Endothelial cell of umbilical vein (primary cell): Measurements from ENCODE around the gene RXFP4. TPM values are rescaled to one million over a fixed set of nuclear protein-coding genes. Genes with fewer than 3 reads are reported as not detected.

Source experiments
- BruUV-seq: library from RNA; stranded (reverse); fragments of 400-500 nt; replicated peaks from 2 replicates; lab custom pipeline; 2021; lab: Mats Ljungman, UMichigan
- CTCF ChIA-PET: fragments of 300-600, 350-600 bp; sonication (Branson Sonifier 250); formaldehyde crosslinking; loops from one replicate; lab custom pipeline; 2021; ENCODE audit warnings: antibody characterized with exemption, inconsistent platforms; lab: Charles Lee
- POLR2A ChIA-PET: fragments of 300-600, 350-600 bp; sonication (Branson Sonifier 250); formaldehyde crosslinking; loops from one replicate; lab custom pipeline; 2021; ENCODE audit warnings: antibody characterized with exemption, inconsistent platforms; lab: Charles Lee
- DNase-seq: peaks from one replicate; pipeline ENCODE4 v3.0.0-alpha.2; 2011; ENCODE audit warnings: low read depth, low spot score
- FAIRE-seq: peaks from 2 replicates; lab custom pipeline; 2011; peaks lifted over from hg19 to GRCh38; lab: Jason Lieb, UNC
- H2AFZ ChIP-seq: 2 replicates; pipeline ENCODE4 v1.6.0; 2012; ENCODE audit warnings: low read depth, low read length, control low read depth, inconsistent platforms
- H3K27ac ChIP-seq: 2 replicates; pipeline ENCODE4 v1.5.1; 2011; ENCODE audit warnings: low read depth, mild to moderate bottlenecking, control low read depth, low read length, moderate library complexity; ENCODE audit not compliant: insufficient read depth
- H3K27me3 ChIP-seq, 2 experiments: 2 replicates each; pipeline versions ENCODE4 v1.6.0 to v1.6.1; 2011; ENCODE audit warnings: low read length in 2 of 2, mixed read lengths in 1 of 2; ENCODE audit not compliant: control insufficient read depth in 2 of 2, insufficient read depth in 2 of 2
- H3K36me3 ChIP-seq, 2 experiments: 2 replicates in 1 of 2; 3 replicates in 1 of 2; pipeline ENCODE4 v1.5.1; 2011; ENCODE audit warnings: low read length in 2 of 2, mild to moderate bottlenecking in 1 of 2, moderate library complexity in 1 of 2; ENCODE audit not compliant: control insufficient read depth in 2 of 2, insufficient read depth in 2 of 2; ENCODE audit errors: extremely low read depth in 1 of 2
- H3K4me1 ChIP-seq: 3 replicates; pipeline ENCODE4 v1.5.1; 2011; ENCODE audit warnings: mild to moderate bottlenecking, low read length; ENCODE audit not compliant: control insufficient read depth, insufficient read depth; ENCODE audit errors: extremely low read depth
- H3K4me2 ChIP-seq: 2 replicates; pipeline ENCODE4 v1.6.1; 2011; ENCODE audit warnings: low read length, control low read depth, mixed read lengths; ENCODE audit not compliant: insufficient read depth
- H3K4me3 ChIP-seq, 3 experiments: fragments of 200-600 bp in 1 of 3; sonication (generic), shearing (Covaris generic) in 1 of 3; replicated peaks in 1 of 3; 2 replicates each; pipeline ENCODE4 v1.5.1; 2011 to 2016; ENCODE audit warnings: control low read depth in 3 of 3, low read length in 3 of 3, mild to moderate bottlenecking in 2 of 3, inconsistent platforms in 1 of 3, low read depth in 1 of 3, moderate library complexity in 1 of 3; ENCODE audit not compliant: insufficient read depth in 1 of 3
- H3K79me2 ChIP-seq: 2 replicates; pipeline ENCODE4 v1.6.0; 2012; ENCODE audit warnings: low read length, inconsistent platforms; ENCODE audit not compliant: control insufficient read depth, insufficient read depth
- H3K9ac ChIP-seq: replicated peaks from 2 replicates; pipeline ENCODE3; 2011; ENCODE audit warnings: low read length, control low read depth; ENCODE audit not compliant: insufficient read depth; ENCODE audit errors: extremely low read depth
- H3K9me1 ChIP-seq: replicated peaks from 3 replicates; pipeline ENCODE4 v1.6.0; 2011; ENCODE audit warnings: mild to moderate bottlenecking, low read length; ENCODE audit not compliant: control insufficient read depth, insufficient read depth; ENCODE audit errors: extremely low read depth
- H3K9me3 ChIP-seq: replicated peaks from 2 replicates; pipeline ENCODE4 v1.5.1; 2012; ENCODE audit warnings: low read length, inconsistent platforms; ENCODE audit not compliant: control insufficient read depth, insufficient read depth
- H4K20me1 ChIP-seq: replicated peaks from 2 replicates; pipeline ENCODE3; 2011; ENCODE audit warnings: mild to moderate bottlenecking, low read length; ENCODE audit not compliant: control insufficient read depth, insufficient read depth; ENCODE audit errors: extremely low read depth
- EZH2 ChIP-seq: IDR thresholded peaks from 2 replicates; pipeline ENCODE4 v1.6.1; 2012; ENCODE audit warnings: borderline replicate concordance, low read depth, mild to moderate bottlenecking, moderate library complexity, low read length, inconsistent platforms; ENCODE audit not compliant: severe bottlenecking
- FOS ChIP-seq: IDR thresholded peaks from 2 replicates; pipeline ENCODE4 v1.6.1; 2011; ENCODE audit warnings: mild to moderate bottlenecking, low read length, moderate library complexity, borderline replicate concordance; ENCODE audit not compliant: insufficient read depth
- JUN ChIP-seq: IDR thresholded peaks from 2 replicates; pipeline ENCODE4 v1.6.1; 2011; ENCODE audit warnings: borderline replicate concordance, low read depth; ENCODE audit not compliant: insufficient read length, insufficient read depth
- POLR2AphosphoS5 ChIP-seq: IDR thresholded peaks from 2 replicates; pipeline ENCODE4 v1.6.1; 2012; ENCODE audit warnings: low read depth, mild to moderate bottlenecking, control low read depth, low read length, moderate library complexity; ENCODE audit not compliant: insufficient read depth
- dilution Hi-C: fragments of 300-500 bp; cut with MboI; formaldehyde crosslinking; loops from one replicate; pipeline ENCODE4 v1.15.0; 2019; ENCODE audit warnings: low sequenced_read_pairs; ENCODE audit not compliant: extremely low pct_ligation_motif_present
- intact Hi-C: fragments of 100-400 bp; cut with micrococcal nuclease; formaldehyde crosslinking; loops from one replicate; pipeline ENCODE4 v1.10.0; 2022
- polyA plus RNA-seq, 4 experiments: library from polyadenylated mRNA; depleted of rRNA in 3 of 4; stranded (reverse) in 3 of 4; unstranded in 1 of 4; fragments of >200 nt; gene quantifications; 2 replicates each; pipeline versions ENCODE4 v1.2.1 to v1.2.3, GENCODE V29; 2011 to 2012; ENCODE audit warnings: missing spikeins in 1 of 4
- total RNA-seq: library from RNA; stranded (reverse); gene quantifications from 2 replicates; pipeline ENCODE4 v1.2.3, GENCODE V29; 2021
- TF ChIP-seq, protein P1 (sequence below), 2 donors: IDR thresholded peaks; 1 replicate in 1 of 2; 2 replicates in 1 of 2; pipeline ENCODE4 v1.5.1; 2011; ENCODE audit warnings: low read length in 2 of 2, mild to moderate bottlenecking in 2 of 2, moderate library complexity in 2 of 2, control low read depth in 1 of 2, inconsistent platforms in 1 of 2, low read depth in 1 of 2; ENCODE audit not compliant: insufficient read depth in 1 of 2; ENCODE audit errors: extremely low read depth in 1 of 2

Gene RXFP4
- total and polyA plus RNA-seq, 2 donors (not counting 3 experiments of a cell fraction or from before 2014, with no cell fraction given): not detected

DNA sequence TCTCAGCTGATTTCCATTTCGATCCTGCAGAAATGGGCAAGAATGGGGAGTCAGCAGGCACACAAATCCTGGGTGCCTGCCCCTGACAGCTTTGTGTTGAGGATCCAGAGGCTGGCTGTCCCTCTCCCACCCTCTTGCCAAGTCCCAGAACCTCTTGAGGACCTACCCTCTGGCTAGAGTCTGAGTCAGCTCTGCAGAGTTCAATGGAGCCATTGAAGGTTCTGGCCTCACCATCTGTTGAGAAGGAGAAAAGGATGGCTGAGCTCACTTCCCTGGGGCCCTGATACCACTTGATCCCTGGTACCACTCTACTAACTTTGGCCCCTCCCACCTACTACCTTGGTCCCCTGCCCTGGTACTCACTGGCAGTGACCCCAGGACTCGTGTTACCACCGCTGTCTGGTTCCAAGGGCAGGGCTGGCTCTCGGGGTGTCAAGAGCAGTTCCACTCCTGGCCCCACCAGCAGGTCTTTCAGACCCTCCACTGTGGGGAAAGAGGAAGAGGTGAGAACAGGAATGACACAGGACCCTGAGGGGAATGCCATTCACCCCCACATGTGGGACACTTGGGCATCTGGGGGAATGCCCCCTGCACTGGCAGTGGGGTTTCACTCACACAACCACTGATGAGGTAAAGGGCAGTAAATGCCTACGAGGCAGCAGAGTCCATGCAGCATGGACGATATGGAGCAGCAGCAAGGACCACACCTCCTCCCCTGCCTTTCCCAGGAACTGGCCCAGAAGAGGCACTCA is 10.5 kb downstream of the RXFP4 start:
- no peak overlapping the region for H3K4me3 ChIP-seq
- BruUV-seq: no TSS peak
- no peak for FAIRE-seq
- intact Hi-C loops (no loop called here), dilution Hi-C loops (no loop called here)
- H3K9me1 ChIP-seq: no peaks in the 10 kb centered on the region
- H4K20me1 ChIP-seq: no peaks in the 10 kb centered on the region
- no peaks in the 10 kb centered on the region for H3K4me1 ChIP-seq
- no peaks in the 10 kb centered on the region for H3K27me3 ChIP-seq
- no peak for TF ChIP-seq POLR2AphosphoS5
- TF ChIP-seq, protein P1, sequence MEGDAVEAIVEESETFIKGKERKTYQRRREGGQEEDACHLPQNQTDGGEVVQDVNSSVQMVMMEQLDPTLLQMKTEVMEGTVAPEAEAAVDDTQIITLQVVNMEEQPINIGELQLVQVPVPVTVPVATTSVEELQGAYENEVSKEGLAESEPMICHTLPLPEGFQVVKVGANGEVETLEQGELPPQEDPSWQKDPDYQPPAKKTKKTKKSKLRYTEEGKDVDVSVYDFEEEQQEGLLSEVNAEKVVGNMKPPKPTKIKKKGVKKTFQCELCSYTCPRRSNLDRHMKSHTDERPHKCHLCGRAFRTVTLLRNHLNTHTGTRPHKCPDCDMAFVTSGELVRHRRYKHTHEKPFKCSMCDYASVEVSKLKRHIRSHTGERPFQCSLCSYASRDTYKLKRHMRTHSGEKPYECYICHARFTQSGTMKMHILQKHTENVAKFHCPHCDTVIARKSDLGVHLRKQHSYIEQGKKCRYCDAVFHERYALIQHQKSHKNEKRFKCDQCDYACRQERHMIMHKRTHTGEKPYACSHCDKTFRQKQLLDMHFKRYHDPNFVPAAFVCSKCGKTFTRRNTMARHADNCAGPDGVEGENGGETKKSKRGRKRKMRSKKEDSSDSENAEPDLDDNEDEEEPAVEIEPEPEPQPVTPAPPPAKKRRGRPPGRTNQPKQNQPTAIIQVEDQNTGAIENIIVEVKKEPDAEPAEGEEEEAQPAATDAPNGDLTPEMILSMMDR (IDR thresholded peaks at IDR 0.05; ENCODE audit: extremely low read depth in 1 of 2, insufficient read depth in 1 of 2, low read depth in 1 of 2, low read length in 2 of 2): no peak
- H2AFZ ChIP-seq: no peak overlapping the region
- no peak overlapping the region for H3K27ac ChIP-seq
- H3K9ac ChIP-seq: no peak overlapping the region
- H3K36me3 ChIP-seq: peaks cover 46 to 55% of the 10 kb centered on the region in 2 experiments
- ChIA-PET POLR2A (no interaction called here), CTCF (interaction anchor here (1.7 to 5.8 kb wide), 3 partner anchors 13 to 37 kb away, joined by 4 to 27 read pairs (median 6); no protein-coding TSS in a partner anchor)
- H3K9me3 ChIP-seq: no peaks in the 10 kb centered on the region
- H3K79me2 ChIP-seq: no peaks in the 10 kb centered on the region
- no peak overlapping the region for H3K4me2 ChIP-seq
- no peak for DNase-seq

DNA sequence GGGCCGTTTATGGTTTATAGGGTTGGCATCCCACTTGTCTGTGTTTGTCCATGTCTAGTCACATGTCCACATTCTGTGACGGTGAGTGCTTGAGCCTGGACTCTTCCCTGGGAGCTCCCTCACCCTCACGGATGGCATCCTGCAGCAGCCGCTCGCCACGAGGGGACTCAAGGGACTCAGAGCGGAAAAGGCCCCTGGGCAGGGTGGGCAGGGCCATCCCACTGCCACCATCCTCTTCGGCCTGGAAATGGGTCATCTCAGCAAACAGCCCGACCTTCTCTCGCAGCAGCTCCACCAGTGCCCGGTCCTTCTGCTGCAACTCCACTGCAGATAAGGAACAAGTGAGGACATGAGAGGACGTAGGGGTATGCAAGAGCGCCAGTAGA is 11.1 kb downstream of the RXFP4 start:
- ChIA-PET POLR2A (no interaction called here), CTCF (interaction anchor here (1.7 to 5.8 kb wide), 2 partner anchors 24 to 37 kb away, joined by 4 to 27 read pairs; no protein-coding TSS in a partner anchor)
- no peak overlapping the region for H3K27ac ChIP-seq
- H3K27me3 ChIP-seq: no peaks in the 10 kb centered on the region
- no peak overlapping the region for H3K9ac ChIP-seq
- dilution Hi-C loops: no loop called here
- H3K4me3 ChIP-seq: no peak overlapping the region
- H3K4me1 ChIP-seq: no peaks in the 10 kb centered on the region
- no peak for DNase-seq
- H3K79me2 ChIP-seq: no peaks in the 10 kb centered on the region
- no peaks in the 10 kb centered on the region for H3K9me3 ChIP-seq
- H3K9me1 ChIP-seq: no peaks in the 10 kb centered on the region
- no peak overlapping the region for H2AFZ ChIP-seq
- H3K36me3 ChIP-seq: peaks cover 45 to 55% of the 10 kb centered on the region in 2 experiments
- H3K4me2 ChIP-seq: no peak overlapping the region
- no peaks in the 10 kb centered on the region for H4K20me1 ChIP-seq
- intact Hi-C loops: no loop called here
- no peak for FAIRE-seq
- TF ChIP-seq FOS (no peak), JUN (no peak), EZH2 (no peak)
- no TSS peak for BruUV-seq
